Progenitor cell of endocrine pancreas (in vitro differentiated cells): ENCODE measurements around the gene CCL11. TPM values are rescaled to one million over a fixed set of nuclear protein-coding genes. Genes with fewer than 3 reads are reported as not detected.

Experiments used
- DNase-seq: peaks from one replicate; pipeline ENCODE4 v3.0.0; 2021; ENCODE audit warnings: low spot score; ENCODE audit not compliant: unreplicated experiment
- H3K27ac Mint-ChIP-seq: 2 replicates; pipeline ENCODE4 v1.8.0; 2021; ENCODE audit warnings: mild to moderate bottlenecking, moderate library complexity, mixed read lengths
- H3K27me3 Mint-ChIP-seq: 2 replicates; pipeline ENCODE4 v1.8.0; 2021; ENCODE audit warnings: mixed read lengths
- H3K36me3 Mint-ChIP-seq: 2 replicates; pipeline ENCODE4 v1.8.0; 2022; ENCODE audit warnings: mixed read lengths; ENCODE audit not compliant: insufficient read depth
- H3K4me1 Mint-ChIP-seq: 2 replicates; pipeline ENCODE4 v1.8.0; 2021; ENCODE audit warnings: low read depth, mixed read lengths
- H3K4me3 Mint-ChIP-seq: 2 replicates; pipeline ENCODE4 v1.8.0; 2021; ENCODE audit warnings: low read depth, mild to moderate bottlenecking, moderate library complexity, mixed read lengths
- H3K9me3 Mint-ChIP-seq: 2 replicates; pipeline ENCODE4 v1.8.0; 2021; ENCODE audit warnings: low read depth, mixed read lengths
- long read RNA-seq: library from polyadenylated mRNA; unstranded; transcript quantifications from one replicate; pipeline ENCODE4 v2.0.0, GENCODE V29; 2020
- total RNA-seq: library from RNA; stranded (reverse); gene quantifications from 2 replicates; pipeline ENCODE4 v1.2.1, GENCODE V29; 2021
- TF ChIP-seq, protein P1 (sequence below): fragments of 200-600 bp; sonication (generic); IDR thresholded peaks from one replicate; pipeline ENCODE4 v1.5.0; 2021; ENCODE audit warnings: antibody characterized with exemption, mild to moderate bottlenecking; ENCODE audit not compliant: unreplicated experiment

Gene CCL11
- not detected in 2 replicates for total RNA-seq
- long read RNA-seq, result 0 reads

DNA sequence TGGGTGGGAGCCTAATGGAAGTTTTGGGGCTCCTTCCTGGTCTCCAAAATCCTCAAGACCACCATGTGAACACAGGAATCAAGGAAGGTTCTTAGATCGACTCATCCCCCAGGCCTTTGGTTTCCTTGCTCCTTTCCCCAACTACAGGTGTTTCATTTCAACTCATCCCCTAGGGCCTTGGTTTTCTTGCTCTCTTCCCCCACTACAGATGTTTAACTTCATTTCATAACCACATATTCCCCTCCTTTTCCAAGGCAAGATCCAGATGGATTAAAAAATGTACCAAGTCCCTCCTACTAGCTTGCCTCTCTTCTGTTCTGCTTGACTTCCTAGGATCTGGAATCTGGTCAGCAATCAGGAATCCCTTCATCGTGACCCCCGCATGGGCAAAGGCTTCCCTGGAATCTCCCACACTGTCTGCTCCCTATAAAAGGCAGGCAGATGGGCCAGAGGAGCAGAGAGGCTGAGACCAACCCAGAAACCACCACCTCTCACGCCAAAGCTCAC, at the start of gene CCL11:
CCL11 (plus strand) TSS at position 457 of the 507 bp plus-strand sequence. CDS start 67 bp downstream, outside the sequence.
- Mint-ChIP-seq H3K4me3 (no peak within 1 kb of the TSS), H3K27me3 (peaks cover 14% of the 10 kb centered on the region), H3K9me3 (peaks cover 8% of the 10 kb centered on the region), H3K27ac (no peak within 1 kb of the TSS), H3K36me3 (no peaks in the 10 kb centered on the region), H3K4me1 (no peaks in the 10 kb centered on the region)
- TF ChIP-seq, protein P1, sequence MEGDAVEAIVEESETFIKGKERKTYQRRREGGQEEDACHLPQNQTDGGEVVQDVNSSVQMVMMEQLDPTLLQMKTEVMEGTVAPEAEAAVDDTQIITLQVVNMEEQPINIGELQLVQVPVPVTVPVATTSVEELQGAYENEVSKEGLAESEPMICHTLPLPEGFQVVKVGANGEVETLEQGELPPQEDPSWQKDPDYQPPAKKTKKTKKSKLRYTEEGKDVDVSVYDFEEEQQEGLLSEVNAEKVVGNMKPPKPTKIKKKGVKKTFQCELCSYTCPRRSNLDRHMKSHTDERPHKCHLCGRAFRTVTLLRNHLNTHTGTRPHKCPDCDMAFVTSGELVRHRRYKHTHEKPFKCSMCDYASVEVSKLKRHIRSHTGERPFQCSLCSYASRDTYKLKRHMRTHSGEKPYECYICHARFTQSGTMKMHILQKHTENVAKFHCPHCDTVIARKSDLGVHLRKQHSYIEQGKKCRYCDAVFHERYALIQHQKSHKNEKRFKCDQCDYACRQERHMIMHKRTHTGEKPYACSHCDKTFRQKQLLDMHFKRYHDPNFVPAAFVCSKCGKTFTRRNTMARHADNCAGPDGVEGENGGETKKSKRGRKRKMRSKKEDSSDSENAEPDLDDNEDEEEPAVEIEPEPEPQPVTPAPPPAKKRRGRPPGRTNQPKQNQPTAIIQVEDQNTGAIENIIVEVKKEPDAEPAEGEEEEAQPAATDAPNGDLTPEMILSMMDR, result no peak
- DNase-seq, result no peak

DNA sequence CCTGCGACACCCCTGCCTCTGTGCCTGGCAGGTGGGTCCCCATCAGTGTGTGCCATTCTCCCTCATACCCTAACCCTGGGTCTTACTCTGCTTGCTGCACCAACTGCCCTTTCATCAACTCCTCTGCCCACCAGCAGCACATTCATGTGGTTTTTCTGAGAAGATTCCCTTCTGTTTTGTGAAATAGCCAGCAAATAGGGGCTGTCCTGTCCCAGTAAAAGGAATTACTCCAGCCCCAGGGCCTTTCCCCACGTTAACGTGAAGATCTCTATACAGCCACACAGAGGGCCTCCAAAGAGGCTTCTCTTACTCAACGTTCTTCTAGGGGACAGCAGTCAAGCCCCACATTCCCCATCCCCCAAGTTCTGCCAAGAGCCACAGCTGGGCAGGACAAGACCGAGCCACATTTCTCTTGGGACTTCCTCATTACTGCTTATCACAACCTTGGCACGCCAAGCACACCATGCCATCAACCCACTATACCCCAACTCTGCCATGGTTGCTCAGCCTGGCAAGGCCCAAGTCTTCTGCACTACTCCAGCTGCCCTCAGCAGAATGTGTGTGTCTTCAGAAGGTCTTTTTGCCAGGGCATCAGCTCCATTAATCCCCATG, 49.2 kb upstream of the CCL11 start:
- Mint-ChIP-seq H3K36me3 (no peaks in the 10 kb centered on the region), H3K4me1 (peaks cover 9% of the 10 kb centered on the region)

DNA sequence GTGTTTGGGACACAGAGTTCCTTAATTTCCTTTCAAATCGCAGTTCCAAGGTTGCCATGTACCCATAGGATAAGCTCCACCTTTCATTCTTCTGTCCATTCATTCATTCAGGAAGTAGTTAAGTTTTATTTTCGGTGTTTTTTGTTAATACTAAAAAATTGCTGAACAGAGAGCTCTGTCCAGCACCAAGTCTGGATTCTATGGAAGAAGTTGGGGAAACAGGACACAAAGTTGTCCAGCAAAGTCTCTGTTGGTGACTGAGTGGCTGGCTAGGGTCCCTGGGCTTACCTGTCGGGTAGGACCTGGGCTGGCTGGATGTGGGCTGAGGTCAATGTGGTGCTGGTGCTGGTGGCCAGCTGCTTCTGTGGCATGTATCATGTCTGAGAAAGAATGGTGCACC, 48.1 kb upstream of the CCL11 start:
- Mint-ChIP-seq H3K9me3 (no peaks in the 10 kb centered on the region), H3K36me3 (no peaks in the 10 kb centered on the region), H3K4me1 (peaks cover 9% of the 10 kb centered on the region), H3K27ac (no peak overlapping the region), H3K4me3 (no peak overlapping the region), H3K27me3 (peaks cover 4% of the 10 kb centered on the region)
- no peak for DNase-seq
- TF ChIP-seq, protein P1, result no peak

More for the DNA sequence above, 49.2 kb upstream of the CCL11 start:
- Mint-ChIP-seq H3K27me3 (peaks cover 4% of the 10 kb centered on the region), H3K27ac (no peak overlapping the region), H3K9me3 (no peaks in the 10 kb centered on the region), H3K4me3 (no peak overlapping the region)
- TF ChIP-seq, protein P1, result no peak
- no peak for DNase-seq

DNA sequence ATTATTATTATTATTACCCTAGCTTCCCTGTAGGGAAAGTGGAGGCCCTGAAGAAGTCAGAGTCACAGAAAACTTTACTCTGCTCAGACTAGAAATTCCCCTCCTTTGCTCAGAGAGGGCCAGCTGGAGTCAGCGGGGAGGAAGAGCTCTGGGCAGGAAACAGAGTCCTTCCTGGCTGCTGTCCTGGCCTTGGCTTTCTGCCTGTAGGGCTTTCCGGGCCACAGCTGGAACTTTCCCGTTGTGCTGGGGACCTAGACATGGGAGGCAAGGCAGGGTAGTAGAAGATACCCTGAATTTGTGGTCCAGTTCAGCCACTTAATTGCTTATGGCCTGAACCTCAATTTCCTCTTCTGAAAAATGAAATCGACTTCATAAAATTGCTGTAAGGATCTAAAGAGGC, 44.5 kb upstream of the CCL11 start:
- no peaks in the 10 kb centered on the region for H3K9me3 Mint-ChIP-seq
- peaks cover 2% of the 10 kb centered on the region for H3K4me1 Mint-ChIP-seq
- H3K36me3 Mint-ChIP-seq, result no peaks in the 10 kb centered on the region
- TF ChIP-seq, protein P1, result no peak
- DNase-seq, result no peak
- H3K27me3 Mint-ChIP-seq, result peaks cover 4% of the 10 kb centered on the region
- H3K4me3 Mint-ChIP-seq, result no peak overlapping the region
- no peak overlapping the region for H3K27ac Mint-ChIP-seq

DNA sequence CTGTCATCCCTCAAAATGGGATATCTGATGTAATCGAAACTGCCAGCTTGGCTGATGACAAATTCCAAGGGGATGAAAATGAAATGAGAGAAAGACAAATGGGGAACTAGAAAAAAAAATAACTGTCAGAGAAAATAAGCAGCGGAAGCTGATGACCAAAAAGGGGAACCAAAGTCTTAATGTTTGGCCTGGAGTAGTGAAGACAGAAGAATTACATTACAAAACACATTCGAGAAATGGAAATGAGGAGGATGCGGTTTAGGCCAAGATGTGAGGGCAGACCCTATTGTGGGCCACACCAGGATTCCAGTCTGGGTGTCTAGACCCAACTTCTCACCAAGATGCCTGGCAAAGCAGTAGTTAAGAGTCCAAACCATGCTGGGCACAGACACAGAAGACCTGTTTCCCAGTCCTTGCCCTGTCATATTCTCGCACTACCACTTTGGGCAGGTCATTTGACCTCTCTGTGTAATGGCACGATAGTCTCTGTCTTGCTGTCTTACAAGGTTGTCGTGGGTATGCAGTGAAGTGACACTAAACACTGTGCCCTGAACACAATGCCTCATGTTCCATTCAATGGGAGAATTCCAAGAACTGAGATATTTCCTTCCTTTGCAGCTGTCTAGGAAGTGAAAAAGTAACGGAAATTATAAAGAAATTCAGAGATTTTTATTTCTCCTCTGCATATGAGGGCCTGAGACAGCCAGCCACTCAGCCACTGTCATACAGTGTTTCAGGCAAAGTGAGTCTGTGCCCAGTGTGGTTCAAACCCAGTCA, 42.8 kb upstream of the CCL11 start:
- Mint-ChIP-seq H3K9me3 (no peaks in the 10 kb centered on the region), H3K4me1 (peaks cover 2% of the 10 kb centered on the region), H3K27ac (no peak overlapping the region), H3K27me3 (peaks cover 8% of the 10 kb centered on the region), H3K36me3 (no peaks in the 10 kb centered on the region), H3K4me3 (no peak overlapping the region)
- TF ChIP-seq, protein P1, result no peak
- DNase-seq, result no peak
